Nephron (organoid): ENCODE data around the gene RFTN1.

Source experiments
- H3K27ac Mint-ChIP-seq, 3 experiments: 2 replicates each; pipeline ENCODE4 v1.8.0; 2020; ENCODE audit warnings: mixed read lengths in 3 of 3, mild to moderate bottlenecking in 2 of 3, moderate library complexity in 1 of 3
- H3K27me3 Mint-ChIP-seq: 2 replicates; pipeline ENCODE4 v1.8.0; 2021; ENCODE audit warnings: low read depth, mild to moderate bottlenecking, moderate library complexity, mixed read lengths
- H3K36me3 Mint-ChIP-seq: 2 replicates; pipeline ENCODE4 v1.8.0; 2020; ENCODE audit warnings: low read depth, mixed read lengths
- H3K4me1 Mint-ChIP-seq: 2 replicates; pipeline ENCODE4 v1.8.0; 2020; ENCODE audit warnings: mixed read lengths
- H3K4me3 Mint-ChIP-seq, 3 experiments: 2 replicates each; pipeline ENCODE4 v1.8.0; 2020; ENCODE audit warnings: mild to moderate bottlenecking in 3 of 3, mixed read lengths in 3 of 3, moderate library complexity in 2 of 3
- H3K9me3 Mint-ChIP-seq: 2 replicates; pipeline ENCODE4 v1.8.0; 2020; ENCODE audit warnings: mixed read lengths
- TF ChIP-seq, protein P1 (sequence below), 3 experiments: fragments of 200-600 bp; sonication (generic); IDR thresholded peaks; one replicate each; pipeline ENCODE4 v1.5.0; 2021; ENCODE audit warnings: antibody characterized with exemption in 3 of 3; ENCODE audit not compliant: unreplicated experiment in 3 of 3

Gene RFTN1

DNA sequence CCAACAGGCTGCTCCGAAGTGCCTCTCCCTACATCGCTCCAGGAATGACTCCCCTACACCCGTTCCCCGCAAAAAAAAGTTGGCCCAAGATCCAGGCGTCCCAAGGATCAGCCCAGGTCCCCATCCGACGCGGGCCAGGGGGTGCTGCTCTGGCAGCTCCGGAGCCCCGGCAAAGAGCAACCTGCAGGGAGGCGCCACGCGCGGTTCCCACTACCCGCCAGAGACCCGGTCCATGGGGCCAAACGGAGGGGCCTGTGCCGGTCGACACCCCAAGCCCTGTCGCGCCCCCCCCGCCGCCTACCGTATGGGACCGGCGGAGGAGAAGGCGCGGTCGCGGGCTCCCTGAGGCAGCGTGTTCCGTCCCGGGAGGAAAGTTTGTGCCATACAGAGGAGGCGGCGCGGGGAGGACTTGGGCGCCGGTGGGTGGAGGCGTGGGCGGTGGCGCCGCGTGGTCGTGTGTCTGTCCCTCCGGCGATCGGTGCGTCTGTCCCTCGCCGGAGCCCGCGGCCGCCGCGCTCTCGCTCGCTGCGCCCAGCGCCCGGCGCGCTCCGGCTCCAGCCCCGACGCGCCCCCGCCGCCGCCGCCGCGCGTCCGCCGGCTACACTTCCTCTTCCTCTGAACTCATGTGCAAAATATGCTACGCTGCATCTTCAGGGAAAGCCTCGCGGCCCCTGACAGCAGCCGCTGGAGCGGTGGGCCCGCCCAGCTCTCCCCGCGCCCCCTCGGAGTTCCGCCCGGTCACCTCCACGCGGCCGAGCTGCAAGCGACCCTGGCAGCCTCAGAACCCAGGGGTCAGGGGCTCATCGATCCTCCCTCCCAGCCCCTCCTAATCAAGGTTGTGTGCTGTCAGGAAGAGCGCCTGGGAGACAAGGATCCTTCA is at the start of gene RFTN1:
RFTN1 (minus strand) TSS at position 559 of the 880 bp plus-strand sequence. CDS start 19,830 bp downstream, outside the sequence.
- peak within 1 kb of the TSS; percentile 83 to 93 (median 90) for H3K4me3 Mint-ChIP-seq
- TF ChIP-seq, protein P1, sequence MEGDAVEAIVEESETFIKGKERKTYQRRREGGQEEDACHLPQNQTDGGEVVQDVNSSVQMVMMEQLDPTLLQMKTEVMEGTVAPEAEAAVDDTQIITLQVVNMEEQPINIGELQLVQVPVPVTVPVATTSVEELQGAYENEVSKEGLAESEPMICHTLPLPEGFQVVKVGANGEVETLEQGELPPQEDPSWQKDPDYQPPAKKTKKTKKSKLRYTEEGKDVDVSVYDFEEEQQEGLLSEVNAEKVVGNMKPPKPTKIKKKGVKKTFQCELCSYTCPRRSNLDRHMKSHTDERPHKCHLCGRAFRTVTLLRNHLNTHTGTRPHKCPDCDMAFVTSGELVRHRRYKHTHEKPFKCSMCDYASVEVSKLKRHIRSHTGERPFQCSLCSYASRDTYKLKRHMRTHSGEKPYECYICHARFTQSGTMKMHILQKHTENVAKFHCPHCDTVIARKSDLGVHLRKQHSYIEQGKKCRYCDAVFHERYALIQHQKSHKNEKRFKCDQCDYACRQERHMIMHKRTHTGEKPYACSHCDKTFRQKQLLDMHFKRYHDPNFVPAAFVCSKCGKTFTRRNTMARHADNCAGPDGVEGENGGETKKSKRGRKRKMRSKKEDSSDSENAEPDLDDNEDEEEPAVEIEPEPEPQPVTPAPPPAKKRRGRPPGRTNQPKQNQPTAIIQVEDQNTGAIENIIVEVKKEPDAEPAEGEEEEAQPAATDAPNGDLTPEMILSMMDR (IDR thresholded peaks at IDR 0.05; ENCODE audit: unreplicated experiment in 3 of 3), result no peak
- H3K36me3 Mint-ChIP-seq, result no peaks in the 10 kb centered on the region
- H3K9me3 Mint-ChIP-seq, result peaks cover 2% of the 10 kb centered on the region
- peaks cover 52% of the 10 kb centered on the region for H3K4me1 Mint-ChIP-seq
- peak within 1 kb of the TSS in 2 of 3 experiments; percentile 75 to 78 for H3K27ac Mint-ChIP-seq
- H3K27me3 Mint-ChIP-seq, result peaks cover 26% of the 10 kb centered on the region

- TF ChIP-seq, protein P1 (IDR thresholded peaks at IDR 0.05; ENCODE audit: unreplicated experiment in 3 of 3), result no peak
- no peaks in the 10 kb centered on the region for H3K27me3 Mint-ChIP-seq
- H3K36me3 Mint-ChIP-seq, result no peaks in the 10 kb centered on the region
- H3K4me3 Mint-ChIP-seq, result no peak overlapping the region
- H3K27ac Mint-ChIP-seq, result no peak overlapping the region
- no peaks in the 10 kb centered on the region for H3K4me1 Mint-ChIP-seq
- H3K9me3 Mint-ChIP-seq, result peaks cover 11% of the 10 kb centered on the region
Measured at GRCh38 chr3:16559653-16560365, 46.3 kb upstream of the RFTN1 start.

GRCh38 chr3:16554126-16554525 is 40.6 kb upstream of the RFTN1 start:
- peaks cover 5% of the 10 kb centered on the region for H3K4me1 Mint-ChIP-seq
- H3K9me3 Mint-ChIP-seq, result no peaks in the 10 kb centered on the region
- no peak overlapping the region for H3K4me3 Mint-ChIP-seq
- no peaks in the 10 kb centered on the region for H3K27me3 Mint-ChIP-seq
- no peak overlapping the region for H3K27ac Mint-ChIP-seq
- no peaks in the 10 kb centered on the region for H3K36me3 Mint-ChIP-seq
- TF ChIP-seq, protein P1 (IDR thresholded peaks at IDR 0.05; ENCODE audit: unreplicated experiment in 3 of 3), result no peak

- Mint-ChIP-seq H3K27me3 (no peaks in the 10 kb centered on the region), H3K36me3 (no peaks in the 10 kb centered on the region), H3K4me1 (peaks cover 5% of the 10 kb centered on the region), H3K9me3 (no peaks in the 10 kb centered on the region), H3K4me3 (no peak overlapping the region), H3K27ac (no peak overlapping the region)
- TF ChIP-seq, protein P1 (IDR thresholded peaks at IDR 0.05; ENCODE audit: unreplicated experiment in 3 of 3), result no peak
Measured at GRCh38 chr3:16552757-16553156, 39.3 kb upstream of the RFTN1 start.

DNA sequence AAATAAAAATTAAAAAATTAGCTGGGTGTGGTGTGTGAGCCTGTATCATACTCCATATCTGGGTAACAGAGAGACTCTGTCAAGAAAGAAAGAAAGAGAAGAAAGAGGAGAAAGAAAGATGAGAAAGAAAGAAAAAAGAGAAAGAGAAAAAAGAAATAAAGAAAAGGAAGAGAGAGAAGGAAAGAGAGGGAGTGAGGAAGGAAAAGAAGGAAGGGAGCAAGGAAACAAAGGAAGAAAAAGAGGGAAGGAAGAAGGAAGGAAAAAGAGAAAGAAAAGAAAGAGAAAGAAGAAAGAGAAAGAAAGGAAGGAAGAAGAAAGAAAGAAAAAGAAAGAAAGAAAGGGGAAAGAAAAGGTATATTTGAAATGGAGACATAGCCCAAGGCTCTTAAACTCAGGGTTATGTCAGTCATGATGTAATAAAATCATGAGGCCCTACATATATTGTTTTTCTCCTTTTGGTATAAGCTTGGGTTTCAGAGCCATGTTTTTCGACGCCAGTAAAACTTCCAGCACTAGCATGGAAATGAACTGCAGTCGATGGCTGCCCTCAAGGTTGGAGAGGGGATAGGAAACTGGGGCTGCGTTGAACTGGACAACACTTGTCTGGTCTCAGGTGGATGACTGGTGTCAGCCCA is 38.0 kb upstream of the RFTN1 start:
- H3K36me3 Mint-ChIP-seq, result no peaks in the 10 kb centered on the region
- no peaks in the 10 kb centered on the region for H3K27me3 Mint-ChIP-seq
- no peaks in the 10 kb centered on the region for H3K9me3 Mint-ChIP-seq
- peak overlapping the region in 1 of 3 experiments; percentile 78 for H3K27ac Mint-ChIP-seq
- TF ChIP-seq, protein P1 (IDR thresholded peaks at IDR 0.05; ENCODE audit: unreplicated experiment in 3 of 3), result no peak
- H3K4me3 Mint-ChIP-seq, result no peak overlapping the region
- peaks cover 5% of the 10 kb centered on the region for H3K4me1 Mint-ChIP-seq
